ENCODE results near the gene C16orf87. TPM values are rescaled to one million over a fixed set of nuclear protein-coding genes. Genes with fewer than 3 reads are reported as not detected.

C16orf87 gene
- total and polyA plus RNA-seq, 9 of the 15 experiments (the other 6 are each of a cell fraction or from before 2014, with no cell fraction given) = 7.8 to 16.7 (median 10.5) TPM

DNA sequence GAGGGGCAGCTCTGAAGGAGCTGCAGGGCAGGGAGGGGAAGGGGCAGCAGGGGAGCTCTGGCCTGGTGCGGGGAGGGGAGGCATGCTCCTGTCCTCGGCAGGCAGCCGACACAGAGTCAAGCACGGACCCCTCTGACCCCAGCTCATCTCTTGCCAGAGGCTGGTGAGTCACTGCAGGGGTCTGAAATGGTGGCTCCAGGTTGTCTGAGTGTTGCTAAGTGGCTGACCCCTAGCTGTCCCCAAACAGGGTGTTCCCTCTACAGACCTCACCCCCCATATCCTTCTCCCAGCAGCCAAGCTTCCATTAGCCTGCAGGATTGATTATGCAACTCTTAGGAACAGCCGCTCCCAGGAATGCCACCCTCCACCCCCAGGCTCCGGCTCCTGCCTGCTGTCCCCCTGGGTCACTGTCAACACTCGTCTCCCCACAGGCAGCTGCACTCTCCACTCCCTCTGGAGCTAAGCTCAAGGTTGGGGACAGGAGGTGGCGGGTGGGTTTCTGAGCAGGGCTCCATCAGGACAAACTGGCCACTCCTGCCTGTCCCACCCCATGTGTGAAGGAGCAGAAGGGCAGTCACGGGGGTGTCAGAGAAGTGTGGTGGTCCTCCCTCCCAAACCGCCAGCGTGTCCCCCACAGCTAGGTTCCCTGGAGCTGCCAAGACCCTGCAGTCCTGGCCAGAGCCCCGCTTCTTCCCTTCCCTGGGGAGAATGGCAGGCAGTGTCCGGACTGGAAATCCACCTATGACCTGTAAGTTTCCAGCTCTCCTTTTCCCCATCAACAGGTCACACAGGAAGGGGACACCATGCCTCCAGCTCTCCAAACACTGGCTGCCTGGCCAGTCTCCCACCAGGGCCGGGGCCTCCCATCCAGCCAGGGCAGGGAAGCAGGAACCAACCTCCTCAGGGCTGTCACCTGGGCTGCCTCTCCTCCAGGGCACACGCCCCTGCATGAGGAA lies 83.9 kb downstream of the C16orf87 start (continued):
- TF ChIP-seq, protein P1, sequence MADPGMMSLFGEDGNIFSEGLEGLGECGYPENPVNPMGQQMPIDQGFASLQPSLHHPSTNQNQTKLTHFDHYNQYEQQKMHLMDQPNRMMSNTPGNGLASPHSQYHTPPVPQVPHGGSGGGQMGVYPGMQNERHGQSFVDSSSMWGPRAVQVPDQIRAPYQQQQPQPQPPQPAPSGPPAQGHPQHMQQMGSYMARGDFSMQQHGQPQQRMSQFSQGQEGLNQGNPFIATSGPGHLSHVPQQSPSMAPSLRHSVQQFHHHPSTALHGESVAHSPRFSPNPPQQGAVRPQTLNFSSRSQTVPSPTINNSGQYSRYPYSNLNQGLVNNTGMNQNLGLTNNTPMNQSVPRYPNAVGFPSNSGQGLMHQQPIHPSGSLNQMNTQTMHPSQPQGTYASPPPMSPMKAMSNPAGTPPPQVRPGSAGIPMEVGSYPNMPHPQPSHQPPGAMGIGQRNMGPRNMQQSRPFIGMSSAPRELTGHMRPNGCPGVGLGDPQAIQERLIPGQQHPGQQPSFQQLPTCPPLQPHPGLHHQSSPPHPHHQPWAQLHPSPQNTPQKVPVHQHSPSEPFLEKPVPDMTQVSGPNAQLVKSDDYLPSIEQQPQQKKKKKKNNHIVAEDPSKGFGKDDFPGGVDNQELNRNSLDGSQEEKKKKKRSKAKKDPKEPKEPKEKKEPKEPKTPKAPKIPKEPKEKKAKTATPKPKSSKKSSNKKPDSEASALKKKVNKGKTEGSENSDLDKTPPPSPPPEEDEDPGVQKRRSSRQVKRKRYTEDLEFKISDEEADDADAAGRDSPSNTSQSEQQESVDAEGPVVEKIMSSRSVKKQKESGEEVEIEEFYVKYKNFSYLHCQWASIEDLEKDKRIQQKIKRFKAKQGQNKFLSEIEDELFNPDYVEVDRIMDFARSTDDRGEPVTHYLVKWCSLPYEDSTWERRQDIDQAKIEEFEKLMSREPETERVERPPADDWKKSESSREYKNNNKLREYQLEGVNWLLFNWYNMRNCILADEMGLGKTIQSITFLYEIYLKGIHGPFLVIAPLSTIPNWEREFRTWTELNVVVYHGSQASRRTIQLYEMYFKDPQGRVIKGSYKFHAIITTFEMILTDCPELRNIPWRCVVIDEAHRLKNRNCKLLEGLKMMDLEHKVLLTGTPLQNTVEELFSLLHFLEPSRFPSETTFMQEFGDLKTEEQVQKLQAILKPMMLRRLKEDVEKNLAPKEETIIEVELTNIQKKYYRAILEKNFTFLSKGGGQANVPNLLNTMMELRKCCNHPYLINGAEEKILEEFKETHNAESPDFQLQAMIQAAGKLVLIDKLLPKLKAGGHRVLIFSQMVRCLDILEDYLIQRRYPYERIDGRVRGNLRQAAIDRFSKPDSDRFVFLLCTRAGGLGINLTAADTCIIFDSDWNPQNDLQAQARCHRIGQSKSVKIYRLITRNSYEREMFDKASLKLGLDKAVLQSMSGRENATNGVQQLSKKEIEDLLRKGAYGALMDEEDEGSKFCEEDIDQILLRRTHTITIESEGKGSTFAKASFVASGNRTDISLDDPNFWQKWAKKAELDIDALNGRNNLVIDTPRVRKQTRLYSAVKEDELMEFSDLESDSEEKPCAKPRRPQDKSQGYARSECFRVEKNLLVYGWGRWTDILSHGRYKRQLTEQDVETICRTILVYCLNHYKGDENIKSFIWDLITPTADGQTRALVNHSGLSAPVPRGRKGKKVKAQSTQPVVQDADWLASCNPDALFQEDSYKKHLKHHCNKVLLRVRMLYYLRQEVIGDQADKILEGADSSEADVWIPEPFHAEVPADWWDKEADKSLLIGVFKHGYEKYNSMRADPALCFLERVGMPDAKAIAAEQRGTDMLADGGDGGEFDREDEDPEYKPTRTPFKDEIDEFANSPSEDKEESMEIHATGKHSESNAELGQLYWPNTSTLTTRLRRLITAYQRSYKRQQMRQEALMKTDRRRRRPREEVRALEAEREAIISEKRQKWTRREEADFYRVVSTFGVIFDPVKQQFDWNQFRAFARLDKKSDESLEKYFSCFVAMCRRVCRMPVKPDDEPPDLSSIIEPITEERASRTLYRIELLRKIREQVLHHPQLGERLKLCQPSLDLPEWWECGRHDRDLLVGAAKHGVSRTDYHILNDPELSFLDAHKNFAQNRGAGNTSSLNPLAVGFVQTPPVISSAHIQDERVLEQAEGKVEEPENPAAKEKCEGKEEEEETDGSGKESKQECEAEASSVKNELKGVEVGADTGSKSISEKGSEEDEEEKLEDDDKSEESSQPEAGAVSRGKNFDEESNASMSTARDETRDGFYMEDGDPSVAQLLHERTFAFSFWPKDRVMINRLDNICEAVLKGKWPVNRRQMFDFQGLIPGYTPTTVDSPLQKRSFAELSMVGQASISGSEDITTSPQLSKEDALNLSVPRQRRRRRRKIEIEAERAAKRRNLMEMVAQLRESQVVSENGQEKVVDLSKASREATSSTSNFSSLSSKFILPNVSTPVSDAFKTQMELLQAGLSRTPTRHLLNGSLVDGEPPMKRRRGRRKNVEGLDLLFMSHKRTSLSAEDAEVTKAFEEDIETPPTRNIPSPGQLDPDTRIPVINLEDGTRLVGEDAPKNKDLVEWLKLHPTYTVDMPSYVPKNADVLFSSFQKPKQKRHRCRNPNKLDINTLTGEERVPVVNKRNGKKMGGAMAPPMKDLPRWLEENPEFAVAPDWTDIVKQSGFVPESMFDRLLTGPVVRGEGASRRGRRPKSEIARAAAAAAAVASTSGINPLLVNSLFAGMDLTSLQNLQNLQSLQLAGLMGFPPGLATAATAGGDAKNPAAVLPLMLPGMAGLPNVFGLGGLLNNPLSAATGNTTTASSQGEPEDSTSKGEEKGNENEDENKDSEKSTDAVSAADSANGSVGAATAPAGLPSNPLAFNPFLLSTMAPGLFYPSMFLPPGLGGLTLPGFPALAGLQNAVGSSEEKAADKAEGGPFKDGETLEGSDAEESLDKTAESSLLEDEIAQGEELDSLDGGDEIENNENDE (IDR thresholded peaks at IDR 0.05; ENCODE audit: low read depth, low read length) = no peak

Small RNAs within 50 kb of the gene (small RNA-seq; reads per million reads assigned to genes)
- not detected for gene AC007225.2

Other genes with a start within 250 kb of the C16orf87 start
- gene SHCBP1, start 209.8 kb downstream of the C16orf87 start, total RNA-seq (2014; rRNA removed) = 15.6 and 19.7 TPM in 2 replicates
- 22.3 and 22.4 TPM in 2 replicates for gene SHCBP1, start 209.8 kb downstream of the C16orf87 start, total RNA-seq (2014; rRNA removed; fragmentation: Illumina TruSeq; extraction: Trizol)
- 15.8 and 16.9 TPM in 2 replicates for gene SHCBP1, start 209.8 kb downstream of the C16orf87 start, total RNA-seq (2015; rRNA removed; fragmentation: Illumina TruSeq; extraction: Trizol)
- gene SHCBP1, start 209.8 kb downstream of the C16orf87 start, total RNA-seq (2021) = 18.0 and 18.2 TPM in 2 replicates
- 21.3 and 29.6 TPM in 2 replicates for gene SHCBP1, start 209.8 kb downstream of the C16orf87 start, polyA plus RNA-seq (2011; rRNA removed)
- 18.0 and 21.0 TPM in 2 replicates for gene SHCBP1, start 209.8 kb downstream of the C16orf87 start, polyA plus RNA-seq (2014; fragmentation: Illumina TruSeq; extraction: Trizol)
- 1 to 10 TPM; 6.2 to 6.8 TPM for gene SHCBP1, start 209.8 kb downstream of the C16orf87 start, polyA plus RNA-seq (2014; fragmentation: Nextera tagmentation; extraction: Ambion mirVana)
- 20.6 and 21.1 TPM in 2 replicates for gene SHCBP1, start 209.8 kb downstream of the C16orf87 start, polyA plus RNA-seq (2014; rRNA removed)
- 30.4 and 32.7 TPM in 2 replicates for gene VPS35, start 142.0 kb downstream of the C16orf87 start, total RNA-seq (2014; rRNA removed)
- 74.6 and 84.8 TPM in 2 replicates for gene VPS35, start 142.0 kb downstream of the C16orf87 start, total RNA-seq (2014; rRNA removed; fragmentation: Illumina TruSeq; extraction: Trizol)
- 66.2 and 69.9 TPM in 2 replicates for gene VPS35, start 142.0 kb downstream of the C16orf87 start, total RNA-seq (2015; rRNA removed; fragmentation: Illumina TruSeq; extraction: Trizol)
- 84.4 and 87.3 TPM in 2 replicates for gene VPS35, start 142.0 kb downstream of the C16orf87 start, total RNA-seq (2021)
- 40.2 and 53.3 TPM in 2 replicates for gene VPS35, start 142.0 kb downstream of the C16orf87 start, polyA plus RNA-seq (2011; rRNA removed)
- 48.6 and 57.4 TPM in 2 replicates for gene VPS35, start 142.0 kb downstream of the C16orf87 start, polyA plus RNA-seq (2014; fragmentation: Illumina TruSeq; extraction: Trizol)
- 100 to 1,000 TPM in 1 of 2 experiments, 10 to 100 TPM in 1; 90.4 to 131 TPM for gene VPS35, start 142.0 kb downstream of the C16orf87 start, polyA plus RNA-seq (2014; fragmentation: Nextera tagmentation; extraction: Ambion mirVana)
- 35.0 and 42.5 TPM in 2 replicates for gene VPS35, start 142.0 kb downstream of the C16orf87 start, polyA plus RNA-seq (2014; rRNA removed)
- 37.4 and 40.0 TPM in 2 replicates for gene ORC6, start 141.5 kb downstream of the C16orf87 start, total RNA-seq (2014; rRNA removed)
- gene ORC6, start 141.5 kb downstream of the C16orf87 start, total RNA-seq (2014; rRNA removed; fragmentation: Illumina TruSeq; extraction: Trizol) = 49.0 and 54.6 TPM in 2 replicates
- 47.0 TPM in 2 replicates for gene ORC6, start 141.5 kb downstream of the C16orf87 start, total RNA-seq (2015; rRNA removed; fragmentation: Illumina TruSeq; extraction: Trizol)
- 36.1 and 39.6 TPM in 2 replicates for gene ORC6, start 141.5 kb downstream of the C16orf87 start, total RNA-seq (2021)
- 62.2 and 69.2 TPM in 2 replicates for gene ORC6, start 141.5 kb downstream of the C16orf87 start, polyA plus RNA-seq (2011; rRNA removed)
- 47.4 and 50.4 TPM in 2 replicates for gene ORC6, start 141.5 kb downstream of the C16orf87 start, polyA plus RNA-seq (2014; fragmentation: Illumina TruSeq; extraction: Trizol)
- gene ORC6, start 141.5 kb downstream of the C16orf87 start, polyA plus RNA-seq (2014; fragmentation: Nextera tagmentation; extraction: Ambion mirVana) = 10 to 100 TPM; 18.7 to 28.5 TPM
- gene ORC6, start 141.5 kb downstream of the C16orf87 start, polyA plus RNA-seq (2014; rRNA removed) = 71.4 and 72.4 TPM in 2 replicates
- gene MYLK3, start 82.8 kb downstream of the C16orf87 start, total RNA-seq (2014; rRNA removed) = 8.8 and 9.8 TPM in 2 replicates
- gene MYLK3, start 82.8 kb downstream of the C16orf87 start, total RNA-seq (2014; rRNA removed; fragmentation: Illumina TruSeq; extraction: Trizol) = 6.7 and 7.6 TPM in 2 replicates
- 6.6 and 6.7 TPM in 2 replicates for gene MYLK3, start 82.8 kb downstream of the C16orf87 start, total RNA-seq (2015; rRNA removed; fragmentation: Illumina TruSeq; extraction: Trizol)
- gene MYLK3, start 82.8 kb downstream of the C16orf87 start, total RNA-seq (2021) = 10.1 and 10.7 TPM in 2 replicates
- gene MYLK3, start 82.8 kb downstream of the C16orf87 start, polyA plus RNA-seq (2011; rRNA removed) = 4.2 and 4.3 TPM in 2 replicates
- 4.7 and 6.5 TPM in 2 replicates for gene MYLK3, start 82.8 kb downstream of the C16orf87 start, polyA plus RNA-seq (2014; fragmentation: Illumina TruSeq; extraction: Trizol)
- gene MYLK3, start 82.8 kb downstream of the C16orf87 start, polyA plus RNA-seq (2014; fragmentation: Nextera tagmentation; extraction: Ambion mirVana) = under 1 TPM; 0.69 to 0.82 TPM
- gene MYLK3, start 82.8 kb downstream of the C16orf87 start, polyA plus RNA-seq (2014; rRNA removed) = 3.3 TPM in 2 replicates
- gene GPT2, start 53.2 kb upstream of the C16orf87 start, total RNA-seq (2014; rRNA removed) = 7.2 and 7.3 TPM in 2 replicates
- gene GPT2, start 53.2 kb upstream of the C16orf87 start, total RNA-seq (2014; rRNA removed; fragmentation: Illumina TruSeq; extraction: Trizol) = 3.7 and 5.0 TPM in 2 replicates
- gene GPT2, start 53.2 kb upstream of the C16orf87 start, total RNA-seq (2015; rRNA removed; fragmentation: Illumina TruSeq; extraction: Trizol) = 2.8 and 3.0 TPM in 2 replicates
- 12.9 and 14.4 TPM in 2 replicates for gene GPT2, start 53.2 kb upstream of the C16orf87 start, total RNA-seq (2021)
- gene GPT2, start 53.2 kb upstream of the C16orf87 start, polyA plus RNA-seq (2011; rRNA removed) = 5.8 and 10.4 TPM in 2 replicates
- 10.0 and 12.1 TPM in 2 replicates for gene GPT2, start 53.2 kb upstream of the C16orf87 start, polyA plus RNA-seq (2014; fragmentation: Illumina TruSeq; extraction: Trizol)
- gene GPT2, start 53.2 kb upstream of the C16orf87 start, polyA plus RNA-seq (2014; fragmentation: Nextera tagmentation; extraction: Ambion mirVana) = under 1 TPM; 0.79 to 0.96 TPM
- gene GPT2, start 53.2 kb upstream of the C16orf87 start, polyA plus RNA-seq (2014; rRNA removed) = 6.8 and 7.7 TPM in 2 replicates
- 55.4 and 55.9 TPM in 2 replicates for gene DNAJA2, start 142.5 kb upstream of the C16orf87 start, total RNA-seq (2014; rRNA removed)
- gene DNAJA2, start 142.5 kb upstream of the C16orf87 start, total RNA-seq (2014; rRNA removed; fragmentation: Illumina TruSeq; extraction: Trizol) = 75.9 and 89.6 TPM in 2 replicates
- gene DNAJA2, start 142.5 kb upstream of the C16orf87 start, total RNA-seq (2015; rRNA removed; fragmentation: Illumina TruSeq; extraction: Trizol) = 72.4 and 75.0 TPM in 2 replicates
- gene DNAJA2, start 142.5 kb upstream of the C16orf87 start, total RNA-seq (2021) = 63.0 and 68.8 TPM in 2 replicates
- gene DNAJA2, start 142.5 kb upstream of the C16orf87 start, polyA plus RNA-seq (2011; rRNA removed) = 12.8 and 24.1 TPM in 2 replicates
- 48.1 and 50.7 TPM in 2 replicates for gene DNAJA2, start 142.5 kb upstream of the C16orf87 start, polyA plus RNA-seq (2014; fragmentation: Illumina TruSeq; extraction: Trizol)
- gene DNAJA2, start 142.5 kb upstream of the C16orf87 start, polyA plus RNA-seq (2014; fragmentation: Nextera tagmentation; extraction: Ambion mirVana) = 10 to 100 TPM; 31.6 to 38.2 TPM
- 29.2 and 30.4 TPM in 2 replicates for gene DNAJA2, start 142.5 kb upstream of the C16orf87 start, polyA plus RNA-seq (2014; rRNA removed)